GM06990 (cell line): ENCODE results near the gene NPC1.
"Not testable (repeated sequence)": the region's sequence is repeated elsewhere in the genome, so short reads cannot be mapped to it uniquely, and the experiment has no call there.

Source experiments
- DNase-seq: peaks from one replicate; pipeline ENCODE4 v3.0.0-alpha.2; 2011; ENCODE audit not compliant: insufficient read length; ENCODE audit errors: extremely low read depth
- H3K27me3 ChIP-seq: replicated peaks from 2 replicates; pipeline ENCODE4 v1.6.0; 2011; ENCODE audit warnings: low read length; ENCODE audit not compliant: control insufficient read depth, insufficient read depth
- H3K36me3 ChIP-seq: 2 replicates; pipeline ENCODE4 v1.5.1; 2011; ENCODE audit warnings: low read length; ENCODE audit not compliant: control insufficient read depth, insufficient read depth
- H3K4me3 ChIP-seq: replicated peaks from 2 replicates; pipeline ENCODE4 v1.5.1; 2011; ENCODE audit warnings: low read depth, mild to moderate bottlenecking, control low read depth, low read length
- TF ChIP-seq, protein P1 (sequence below): IDR thresholded peaks from 2 replicates; pipeline ENCODE4 v1.5.1; 2011; ENCODE audit warnings: low read length, control low read depth, mild to moderate bottlenecking, inconsistent platforms; ENCODE audit not compliant: insufficient read depth, poor library complexity, severe bottlenecking

The NPC1 gene

DNA sequence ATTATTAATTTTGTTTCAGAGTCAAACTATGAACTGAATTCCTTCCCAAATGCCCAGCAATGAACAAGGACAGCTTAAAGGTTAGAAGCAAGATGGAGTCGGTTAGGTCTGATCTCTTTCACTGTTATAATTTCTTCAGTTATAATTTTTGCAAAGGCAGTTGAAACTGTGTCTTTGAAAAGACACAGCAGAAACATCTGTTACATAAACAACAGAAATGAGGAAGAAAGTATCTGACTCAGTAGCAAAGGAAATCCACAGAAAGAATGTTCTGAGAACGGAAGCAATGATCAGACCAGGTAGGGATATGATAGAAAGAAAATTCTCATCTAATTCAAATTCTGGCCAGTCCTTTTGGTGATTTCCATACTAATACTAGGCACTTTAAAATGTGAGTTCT is 88.2 kb downstream of the NPC1 start:
- no peaks in the 10 kb centered on the region for H3K27me3 ChIP-seq
- no peaks in the 10 kb centered on the region for H3K36me3 ChIP-seq
- no peak for DNase-seq
- TF ChIP-seq, protein P1, sequence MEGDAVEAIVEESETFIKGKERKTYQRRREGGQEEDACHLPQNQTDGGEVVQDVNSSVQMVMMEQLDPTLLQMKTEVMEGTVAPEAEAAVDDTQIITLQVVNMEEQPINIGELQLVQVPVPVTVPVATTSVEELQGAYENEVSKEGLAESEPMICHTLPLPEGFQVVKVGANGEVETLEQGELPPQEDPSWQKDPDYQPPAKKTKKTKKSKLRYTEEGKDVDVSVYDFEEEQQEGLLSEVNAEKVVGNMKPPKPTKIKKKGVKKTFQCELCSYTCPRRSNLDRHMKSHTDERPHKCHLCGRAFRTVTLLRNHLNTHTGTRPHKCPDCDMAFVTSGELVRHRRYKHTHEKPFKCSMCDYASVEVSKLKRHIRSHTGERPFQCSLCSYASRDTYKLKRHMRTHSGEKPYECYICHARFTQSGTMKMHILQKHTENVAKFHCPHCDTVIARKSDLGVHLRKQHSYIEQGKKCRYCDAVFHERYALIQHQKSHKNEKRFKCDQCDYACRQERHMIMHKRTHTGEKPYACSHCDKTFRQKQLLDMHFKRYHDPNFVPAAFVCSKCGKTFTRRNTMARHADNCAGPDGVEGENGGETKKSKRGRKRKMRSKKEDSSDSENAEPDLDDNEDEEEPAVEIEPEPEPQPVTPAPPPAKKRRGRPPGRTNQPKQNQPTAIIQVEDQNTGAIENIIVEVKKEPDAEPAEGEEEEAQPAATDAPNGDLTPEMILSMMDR, result no peak
- H3K4me3 ChIP-seq, result no peak overlapping the region

DNA sequence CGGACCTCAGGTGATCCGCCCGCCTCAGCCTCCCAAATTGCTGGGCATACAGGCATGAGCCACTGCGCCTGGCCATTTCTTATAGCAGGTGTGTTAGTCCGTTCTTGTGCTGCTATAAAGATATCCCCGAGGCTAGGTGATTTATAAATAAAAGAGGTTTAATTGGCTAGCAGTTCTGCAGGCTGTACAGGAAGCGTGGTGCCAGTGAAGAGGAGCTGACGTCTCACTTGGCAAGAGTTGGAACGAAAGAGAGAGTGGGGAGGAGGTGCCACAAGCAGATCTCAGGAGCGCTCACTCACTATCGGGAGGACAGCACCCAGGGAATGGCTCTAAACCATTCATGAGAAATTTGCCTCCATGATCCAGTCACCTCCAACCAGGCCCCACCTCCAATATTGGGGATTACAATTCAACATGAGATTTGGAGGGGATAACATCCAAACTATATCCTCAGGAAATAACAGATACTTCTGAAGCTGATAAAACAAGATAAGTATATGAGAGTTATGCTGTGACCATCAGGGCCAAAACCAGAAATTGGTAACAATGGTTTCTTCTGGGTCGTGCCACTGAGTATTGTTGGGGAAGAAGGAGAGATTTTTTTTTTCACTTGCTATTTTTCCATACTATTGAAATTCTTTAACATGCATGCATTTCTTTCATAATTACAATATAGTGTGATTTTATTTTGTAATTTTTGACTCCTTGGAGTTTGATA is 90.4 kb downstream of the NPC1 start:
- no peak for DNase-seq
- no peaks in the 10 kb centered on the region for H3K36me3 ChIP-seq
- no peaks in the 10 kb centered on the region for H3K27me3 ChIP-seq
- no peak overlapping the region for H3K4me3 ChIP-seq
- TF ChIP-seq, protein P1, result no peak

DNA sequence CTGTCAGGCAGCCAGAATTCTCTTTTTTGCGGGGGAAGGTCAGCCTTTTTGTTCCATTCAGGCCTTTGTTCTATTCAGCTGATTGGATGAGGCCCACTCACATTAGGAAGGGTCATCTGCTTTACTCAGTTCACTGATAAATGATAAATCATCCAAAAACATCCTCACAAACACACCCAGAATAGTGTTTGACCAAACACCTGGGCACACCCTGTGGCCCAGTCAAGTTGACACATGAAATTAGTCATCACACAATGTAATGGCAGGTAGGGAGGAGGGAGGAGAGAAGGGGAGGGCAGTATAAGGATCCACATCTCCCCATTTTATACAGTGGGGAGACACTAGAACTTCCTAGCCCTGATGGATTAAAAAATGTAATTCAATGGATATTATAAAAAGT is 91.3 kb downstream of the NPC1 start:
- Histone ChIP-seq H3K27me3 (no peaks in the 10 kb centered on the region), H3K4me3 (no peak overlapping the region), H3K36me3 (no peaks in the 10 kb centered on the region)
- TF ChIP-seq, protein P1, result no peak
- DNase-seq, result no peak

DNA sequence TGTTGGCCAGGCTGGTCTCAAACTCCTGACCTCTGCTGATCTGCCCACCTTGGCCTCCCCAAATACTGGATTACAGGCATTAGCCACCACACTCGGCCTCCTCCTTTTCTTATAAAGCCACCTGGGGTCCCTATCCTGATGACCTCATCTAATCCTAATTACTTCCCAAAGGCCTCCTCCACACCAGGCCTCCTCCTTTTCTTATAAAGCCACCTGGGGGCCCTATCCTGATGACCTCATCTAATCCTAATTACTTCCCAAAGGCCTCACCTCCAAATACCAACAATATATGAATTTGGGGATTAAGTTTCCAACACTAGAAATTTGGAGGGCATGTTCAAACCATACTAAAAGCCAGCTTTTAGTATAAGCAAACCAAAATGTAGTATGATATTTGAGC is 92.7 kb downstream of the NPC1 start:
- Histone ChIP-seq H3K4me3 (no peak overlapping the region), H3K27me3 (no peaks in the 10 kb centered on the region), H3K36me3 (no peaks in the 10 kb centered on the region)
- DNase-seq, result no peak
- TF ChIP-seq, protein P1, result no peak

GRCh38 chr18:23489586-23489985 is 96.7 kb downstream of the NPC1 start:
- not testable (repeated sequence) for DNase-seq, H3K36me3 ChIP-seq

GRCh38 chr18:23487738-23488570 is 98.4 kb downstream of the NPC1 start:
- TF ChIP-seq, protein P1, result no peak
- Histone ChIP-seq H3K27me3 (no peaks in the 10 kb centered on the region), H3K36me3 (no peaks in the 10 kb centered on the region), H3K4me3 (peak overlapping the region; percentile 52)
- peak; percentile 55 for DNase-seq

More at GRCh38 chr18:23489586-23489985, 96.7 kb downstream of the NPC1 start:
- not testable (repeated sequence) for H3K27me3 ChIP-seq, H3K4me3 ChIP-seq
